Measurements from ENCODE around the gene SPATA19.

Gene SPATA19

GRCh38 chr11:133809569-133810491 is 35.5 kb downstream of the SPATA19 start:
- Histone ChIP-seq H3K27ac (ENCODE audit: low read depth, low read length) (no peak overlapping the region), H3K4me3 (ENCODE audit: insufficient read depth, low read length, poor library complexity, severe bottlenecking) (no peak overlapping the region), H2AFZ (ENCODE audit: low read depth, low read length, severe bottlenecking) (no peak overlapping the region), H3K27me3 (ENCODE audit: low read length) (no peaks in the 10 kb centered on the region), H3K9me3 (ENCODE audit: insufficient read depth, low read length) (no peaks in the 10 kb centered on the region), H3K36me3 (ENCODE audit: low read length) (no peaks in the 10 kb centered on the region), H3F3A (ENCODE audit: insufficient read depth) (no peaks in the 10 kb centered on the region), H3K4me2 (ENCODE audit: low read depth, low read length, poor library complexity, severe bottlenecking) (no peak overlapping the region), H3K79me2 (ENCODE audit: insufficient read depth, low read length) (no peaks in the 10 kb centered on the region), H3K9ac (ENCODE audit: low read length) (no peak overlapping the region), H3K9me2 (replicated peaks; ENCODE audit: insufficient read depth, low read length) (no peaks in the 10 kb centered on the region), H4K20me1 (ENCODE audit: low read depth, low read length) (no peaks in the 10 kb centered on the region)
- TF ChIP-seq CTCF (IDR thresholded peaks at IDR 0.05; ENCODE audit: insufficient read depth, low read length, poor library complexity, severe bottlenecking) (no peak), EZH2phosphoT487 (conservative IDR thresholded peaks at IDR 0.05; ENCODE audit: low read length) (no peak)

- Histone ChIP-seq H3K27ac (ENCODE audit: low read depth, low read length) (no peak overlapping the region), H3F3A (ENCODE audit: insufficient read depth) (no peaks in the 10 kb centered on the region), H3K36me3 (ENCODE audit: low read length) (no peaks in the 10 kb centered on the region), H3K27me3 (ENCODE audit: low read length) (no peaks in the 10 kb centered on the region), H3K4me2 (ENCODE audit: low read depth, low read length, poor library complexity, severe bottlenecking) (no peak overlapping the region), H2AFZ (ENCODE audit: low read depth, low read length, severe bottlenecking) (no peak overlapping the region), H4K20me1 (ENCODE audit: low read depth, low read length) (no peaks in the 10 kb centered on the region), H3K79me2 (ENCODE audit: insufficient read depth, low read length) (no peaks in the 10 kb centered on the region), H3K9me3 (ENCODE audit: insufficient read depth, low read length) (no peaks in the 10 kb centered on the region), H3K4me3 (ENCODE audit: insufficient read depth, low read length, poor library complexity, severe bottlenecking) (no peak overlapping the region), H3K9ac (ENCODE audit: low read length) (no peak overlapping the region), H3K9me2 (replicated peaks; ENCODE audit: insufficient read depth, low read length) (no peaks in the 10 kb centered on the region)
- TF ChIP-seq EZH2phosphoT487 (conservative IDR thresholded peaks at IDR 0.05; ENCODE audit: low read length) (no peak), CTCF (IDR thresholded peaks at IDR 0.05; ENCODE audit: insufficient read depth, low read length, poor library complexity, severe bottlenecking) (no peak)
Measured at GRCh38 chr11:133808393-133809140, 36.7 kb downstream of the SPATA19 start.

GRCh38 chr11:133803026-133803425 is 42.3 kb downstream of the SPATA19 start:
- TF ChIP-seq CTCF (IDR thresholded peaks at IDR 0.05; ENCODE audit: insufficient read depth, low read length, poor library complexity, severe bottlenecking) (no peak), EZH2phosphoT487 (conservative IDR thresholded peaks at IDR 0.05; ENCODE audit: low read length) (no peak)
- Histone ChIP-seq H3K79me2 (ENCODE audit: insufficient read depth, low read length) (no peaks in the 10 kb centered on the region), H3K9ac (ENCODE audit: low read length) (no peak overlapping the region), H4K20me1 (ENCODE audit: low read depth, low read length) (no peaks in the 10 kb centered on the region), H3K4me2 (ENCODE audit: low read depth, low read length, poor library complexity, severe bottlenecking) (no peak overlapping the region), H3K4me3 (ENCODE audit: insufficient read depth, low read length, poor library complexity, severe bottlenecking) (no peak overlapping the region), H3K27me3 (ENCODE audit: low read length) (no peaks in the 10 kb centered on the region), H3F3A (ENCODE audit: insufficient read depth) (no peaks in the 10 kb centered on the region), H3K9me3 (ENCODE audit: insufficient read depth, low read length) (no peaks in the 10 kb centered on the region), H2AFZ (ENCODE audit: low read depth, low read length, severe bottlenecking) (no peak overlapping the region), H3K9me2 (replicated peaks; ENCODE audit: insufficient read depth, low read length) (no peaks in the 10 kb centered on the region), H3K27ac (ENCODE audit: low read depth, low read length) (no peak overlapping the region), H3K36me3 (ENCODE audit: low read length) (no peaks in the 10 kb centered on the region)

Data from SU-DHL-6 (cell line).